GM23338 (cell line): ENCODE results near the gene PACS1. TPM values are rescaled to one million over a fixed set of nuclear protein-coding genes. Genes with fewer than 3 reads are reported as not detected.

Experiments used
- ATAC-seq: fragments of 200-7000 bp; cut with Tn5 transposase; 3 replicates; pipeline ENCODE4 v1.9.1; 2020
- DNase-seq: peaks from one replicate; pipeline ENCODE4 v3.0.0-alpha.2; 2015; ENCODE audit warnings: low spot score
- H2AFZ ChIP-seq: fragments of 200-600 bp; sonication (generic); 2 replicates; pipeline ENCODE4 v1.8.0; 2016; ENCODE audit warnings: antibody characterized with exemption, mild to moderate bottlenecking, moderate library complexity
- H3F3A ChIP-seq: fragments of 200-600 bp; sonication (generic); replicated peaks from 2 replicates; pipeline ENCODE4 v1.8.0; 2017; ENCODE audit warnings: antibody characterized with exemption, mixed run types, low read depth
- H3K27ac ChIP-seq: fragments of 200-600 bp; sonication (generic); 2 replicates; pipeline ENCODE4 v1.6.1; 2016; ENCODE audit warnings: low read depth
- H3K27me3 ChIP-seq: fragments of 200-600 bp; sonication (generic); 2 replicates; pipeline ENCODE4 v1.8.0; 2016; ENCODE audit warnings: mild to moderate bottlenecking, mixed run types, moderate library complexity; ENCODE audit not compliant: insufficient read depth
- H3K36me3 ChIP-seq: fragments of 200-600 bp; sonication (generic); 2 replicates; pipeline ENCODE4 v1.8.0; 2016; ENCODE audit warnings: mild to moderate bottlenecking; ENCODE audit not compliant: insufficient read depth
- H3K4me1 ChIP-seq: fragments of 200-600 bp; sonication (generic); 2 replicates; pipeline ENCODE4 v1.8.0; 2016; ENCODE audit warnings: mild to moderate bottlenecking, moderate library complexity; ENCODE audit not compliant: insufficient read depth
- H3K4me2 ChIP-seq: fragments of 200-600 bp; sonication (generic); 2 replicates; pipeline ENCODE4 v1.7.1; 2017; ENCODE audit warnings: mixed run types
- H3K4me3 ChIP-seq: fragments of 200-600 bp; sonication (generic); 2 replicates; pipeline ENCODE4 v1.6.1; 2016; ENCODE audit warnings: mixed run types
- H3K79me2 ChIP-seq: fragments of 200-600 bp; sonication (generic); replicated peaks from 2 replicates; pipeline ENCODE4 v1.8.0; 2017; ENCODE audit warnings: mild to moderate bottlenecking; ENCODE audit not compliant: insufficient read depth
- H3K9me2 ChIP-seq: fragments of 200-600 bp; sonication (generic); 2 replicates; pipeline ENCODE4 v1.8.0; 2017; ENCODE audit not compliant: insufficient read depth
- H4K20me1 ChIP-seq: fragments of 200-600 bp; sonication (generic); replicated peaks from 2 replicates; pipeline ENCODE4 v1.8.0; 2017; ENCODE audit warnings: mild to moderate bottlenecking; ENCODE audit not compliant: insufficient read depth
- H3K27ac Mint-ChIP-seq: 2 replicates; pipeline ENCODE4 v1.8.0; 2020; ENCODE audit warnings: inconsistent platforms, mild to moderate bottlenecking, moderate library complexity, mixed read lengths
- H3K27me3 Mint-ChIP-seq: 3 replicates; pipeline ENCODE4 v1.8.0; 2022; ENCODE audit warnings: low read depth, mild to moderate bottlenecking, moderate library complexity, mixed read lengths, inconsistent platforms; ENCODE audit not compliant: insufficient read depth, poor library complexity
- H3K36me3 Mint-ChIP-seq: 3 replicates; pipeline ENCODE4 v1.8.0; 2021; ENCODE audit warnings: low read depth, mild to moderate bottlenecking, inconsistent platforms, moderate library complexity, mixed read lengths
- H3K4me1 Mint-ChIP-seq: 3 replicates; pipeline ENCODE4 v1.8.0; 2020; ENCODE audit warnings: mild to moderate bottlenecking, inconsistent platforms, mixed read lengths
- H3K4me3 Mint-ChIP-seq: 3 replicates; pipeline ENCODE4 v1.8.0; 2021; ENCODE audit warnings: moderate library complexity, mild to moderate bottlenecking, inconsistent platforms, mixed read lengths
- H3K9me3 Mint-ChIP-seq: 3 replicates; pipeline ENCODE4 v1.8.0; 2020; ENCODE audit warnings: moderate library complexity, mild to moderate bottlenecking, inconsistent platforms, mixed read lengths
- CREB1 ChIP-seq: fragments of 250-450 bp; sonication (Bioruptor Pico); IDR thresholded peaks from 2 replicates; pipeline ENCODE4 v1.5.0; 2020; ENCODE audit warnings: low read depth, mild to moderate bottlenecking, moderate library complexity
- CTCF ChIP-seq, 2 experiments: fragments of 200-600 bp in 1 of 2; sonication (generic) in 1 of 2; conservative IDR thresholded peaks; 2 replicates each; pipeline versions ENCODE4 v1.5.1 to v1.6.1; 2016 to 2017; ENCODE audit warnings: antibody characterized with exemption in 2 of 2, low read depth in 2 of 2, mild to moderate bottlenecking in 2 of 2, moderate library complexity in 1 of 2
- EZH2 ChIP-seq: fragments of 200-600 bp; sonication (generic); IDR thresholded peaks from one replicate; pipeline ENCODE4 v1.8.0; 2017; ENCODE audit warnings: antibody characterized with exemption, mild to moderate bottlenecking, low read depth; ENCODE audit not compliant: unreplicated experiment
- EZH2phosphoT487 ChIP-seq: fragments of 200-600 bp; sonication (generic); IDR thresholded peaks from one replicate; pipeline ENCODE4 v1.8.1; 2018; ENCODE audit warnings: antibody characterized with exemption; ENCODE audit not compliant: unreplicated experiment
- JUNB ChIP-seq: IDR thresholded peaks from one replicate; pipeline ENCODE4 v1.6.1; 2016; ENCODE audit warnings: antibody characterized with exemption; ENCODE audit not compliant: unreplicated experiment
- NANOG ChIP-seq: IDR thresholded peaks from 2 replicates; pipeline ENCODE4 v1.6.1; 2016; ENCODE audit warnings: antibody characterized with exemption, borderline replicate concordance
- POLR2AphosphoS5 ChIP-seq: IDR thresholded peaks from 2 replicates; pipeline ENCODE4 v1.6.1; 2016; ENCODE audit warnings: antibody characterized with exemption, low read depth
- REST ChIP-seq: IDR thresholded peaks from one replicate; pipeline ENCODE4 v1.6.1; 2018; ENCODE audit warnings: antibody characterized with exemption; ENCODE audit not compliant: unreplicated experiment
- STAT1 ChIP-seq: IDR thresholded peaks from one replicate; pipeline ENCODE4 v1.6.1; 2016; ENCODE audit warnings: antibody characterized with exemption; ENCODE audit not compliant: unreplicated experiment
- ZNF114 ChIP-seq: fragments of 250-450 bp; sonication (Bioruptor Pico); IDR thresholded peaks from 2 replicates; pipeline ENCODE4 v1.5.0; 2020; ENCODE audit warnings: mild to moderate bottlenecking, moderate library complexity
- ZNF331 ChIP-seq: fragments of 250-450 bp; sonication (Bioruptor Pico); IDR thresholded peaks from 2 replicates; pipeline ENCODE4 v1.5.0; 2020; ENCODE audit warnings: low read depth, mild to moderate bottlenecking, moderate library complexity
- polyA plus RNA-seq: library from polyadenylated mRNA; unstranded; fragments of >200 nt; fragmentation: Nextera tagmentation; extraction: Ambion mirVana; gene quantifications from 2 replicates; pipeline ENCODE4 v1.2.1, GENCODE V29; 2016
- total RNA-seq: library from RNA; depleted of rRNA; stranded (reverse); fragments of >200 nt; shearing (Covaris generic); gene quantifications from 2 replicates; pipeline ENCODE4 v1.2.3, GENCODE V29; 2014

Gene PACS1
- total and polyA plus RNA-seq, 2 experiments from 2014 or later, result 8.0 to 37.5 TPM

- TF ChIP-seq REST, result no peak
- TF ChIP-seq ZNF114 (CRISPR knock-in tag), result no peak
- TF ChIP-seq NANOG, result no peak
- no peak for TF ChIP-seq CTCF (conservative IDR thresholded peaks at IDR 0.05; ENCODE audit: low read depth in 2 of 2)
- no peak for TF ChIP-seq EZH2phosphoT487
- no peak for TF ChIP-seq CREB1 (CRISPR knock-in tag)
- TF ChIP-seq STAT1, result no peak
- no peak for TF ChIP-seq ZNF331 (CRISPR knock-in tag)
Measured at GRCh38 chr11:66192181-66192863, 122.2 kb downstream of the PACS1 start (continued).

- Mint-ChIP-seq H3K27ac (no peak overlapping the region), H3K36me3 (peaks cover 10% of the 10 kb centered on the region)
- TF ChIP-seq CTCF (conservative IDR thresholded peaks at IDR 0.05; ENCODE audit: low read depth in 2 of 2) (no peak), POLR2AphosphoS5 (no peak), ZNF114 (CRISPR knock-in tag) (no peak), EZH2 (no peak), EZH2phosphoT487 (no peak), JUNB (no peak), CREB1 (CRISPR knock-in tag) (no peak), NANOG (no peak), REST (no peak), ZNF331 (CRISPR knock-in tag) (no peak)
Measured at GRCh38 chr11:66194391-66194790, 124.3 kb downstream of the PACS1 start.

More at GRCh38 chr11:66194391-66194790, 124.3 kb downstream of the PACS1 start:
- H3F3A ChIP-seq, result no peaks in the 10 kb centered on the region
- no peak overlapping the region for H3K4me2 ChIP-seq
- no peaks in the 10 kb centered on the region; the same call in 1 of the 2 replicates for H3K4me1 ChIP-seq
- Mint-ChIP-seq H3K27me3 (peaks cover 3% of the 10 kb centered on the region), H3K9me3 (peaks cover 6% of the 10 kb centered on the region), H3K4me3 (no peak overlapping the region), H3K4me1 (peaks cover 7% of the 10 kb centered on the region)
- H4K20me1 ChIP-seq, result peaks cover 10% of the 10 kb centered on the region; the same call in 1 of the 2 replicates
- H3K36me3 ChIP-seq, result 0 out of 2 replicates have a peak, but pooled peaks cover 6% of the 10 kb centered on the region
- no peaks in the 10 kb centered on the region for H3K27me3 ChIP-seq
- no peaks in the 10 kb centered on the region for H3K9me2 ChIP-seq
- H2AFZ ChIP-seq, result no peak overlapping the region
- DNase-seq, result no peak
- no peak for ATAC-seq
- no peaks in the 10 kb centered on the region for H3K79me2 ChIP-seq
- no peak overlapping the region for H3K27ac ChIP-seq
- no peak overlapping the region for H3K4me3 ChIP-seq
